ENCODE measurements around the gene MRAP.

Gene MRAP

DNA sequence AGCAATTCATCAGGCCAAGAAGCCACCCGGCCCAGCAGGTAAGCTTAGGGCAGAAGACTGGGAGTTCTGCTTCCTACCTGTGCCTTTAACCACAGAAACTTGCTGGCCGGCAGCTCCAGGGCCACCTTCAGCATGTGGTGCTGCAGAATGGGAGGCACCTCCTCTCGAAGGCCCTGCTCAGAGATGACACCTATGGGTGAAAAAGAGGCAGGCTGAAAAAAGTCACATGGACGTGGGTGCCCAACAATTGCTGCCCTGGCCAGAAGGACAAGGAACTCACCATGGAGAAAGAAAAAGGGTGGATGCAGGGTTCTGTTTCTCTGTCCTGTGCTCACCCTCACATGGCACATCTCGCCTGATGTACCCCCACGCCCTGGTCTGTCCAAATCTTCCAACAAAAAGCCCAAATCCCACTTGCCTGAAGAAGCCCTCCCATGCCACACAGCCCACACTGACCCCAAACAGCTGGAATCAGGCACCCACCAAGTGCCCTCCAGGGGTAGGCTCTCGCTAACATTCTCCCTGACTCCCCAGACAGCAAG lies 61.1 kb downstream of the MRAP start:
- no peak overlapping the region for H3K4me3 Mint-ChIP-seq
- H3K36me3 Mint-ChIP-seq (ENCODE audit: low read depth): peaks cover 99% of the 10 kb centered on the region
- H3K27ac Mint-ChIP-seq: peak overlapping the region; percentile 11
- no peaks in the 10 kb centered on the region for H3K9me3 Mint-ChIP-seq
- DNase-seq: no peak
- H3K4me1 Mint-ChIP-seq (ENCODE audit: low read depth): no peaks in the 10 kb centered on the region
- no peaks in the 10 kb centered on the region for H3K27me3 Mint-ChIP-seq

DNA sequence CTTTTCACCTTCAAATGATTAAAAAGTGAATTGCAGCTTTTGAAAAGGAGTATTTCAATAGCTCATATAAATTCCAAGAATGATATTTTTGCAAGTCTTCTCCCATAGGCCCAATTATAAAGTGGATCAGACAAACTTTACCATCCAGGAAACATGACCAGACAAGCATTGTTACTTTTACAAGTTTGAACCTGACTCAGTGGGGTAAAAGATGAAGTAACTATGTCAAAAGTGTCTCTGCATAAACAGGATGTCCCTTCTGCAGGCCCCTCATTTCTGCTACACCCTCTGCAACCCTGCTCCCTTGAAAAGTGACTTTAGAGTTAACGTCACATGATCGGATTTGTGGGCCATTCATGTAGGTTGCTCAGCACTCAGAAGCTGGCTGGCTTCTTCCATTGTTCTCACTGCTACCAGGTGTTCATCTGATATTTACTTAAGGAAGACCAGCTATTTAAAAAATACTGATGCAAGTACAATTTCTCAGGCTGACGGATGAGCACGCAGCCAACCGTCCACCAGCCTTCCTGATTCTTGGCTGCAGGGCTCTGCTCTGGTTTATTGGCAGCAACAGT lies 61.8 kb downstream of the MRAP start:
- no peak for DNase-seq
- Mint-ChIP-seq H3K27me3 (no peaks in the 10 kb centered on the region), H3K4me3 (no peak overlapping the region), H3K36me3 (ENCODE audit: low read depth) (peaks cover 98% of the 10 kb centered on the region), H3K27ac (no peak overlapping the region), H3K9me3 (no peaks in the 10 kb centered on the region), H3K4me1 (ENCODE audit: low read depth) (no peaks in the 10 kb centered on the region)
